Endothelial cell of umbilical vein (primary cell): ENCODE data around the gene DHRS11. TPM values are rescaled to one million over a fixed set of nuclear protein-coding genes. Genes with fewer than 3 reads are reported as not detected.

Source experiments
- BruUV-seq: library from RNA; stranded (reverse); fragments of 400-500 nt; replicated peaks from 2 replicates; lab custom pipeline; 2021; lab: Mats Ljungman, UMichigan
- CTCF ChIA-PET: fragments of 300-600, 350-600 bp; sonication (Branson Sonifier 250); formaldehyde crosslinking; loops from one replicate; lab custom pipeline; 2021; ENCODE audit warnings: antibody characterized with exemption, inconsistent platforms; lab: Charles Lee
- POLR2A ChIA-PET: fragments of 300-600, 350-600 bp; sonication (Branson Sonifier 250); formaldehyde crosslinking; loops from one replicate; lab custom pipeline; 2021; ENCODE audit warnings: antibody characterized with exemption, inconsistent platforms; lab: Charles Lee
- DNase-seq: peaks from one replicate; pipeline ENCODE4 v3.0.0-alpha.2; 2011; ENCODE audit warnings: low read depth, low spot score
- FAIRE-seq: peaks from 2 replicates; lab custom pipeline; 2011; peaks lifted over from hg19 to GRCh38; lab: Jason Lieb, UNC
- H2AFZ ChIP-seq: 2 replicates; pipeline ENCODE4 v1.6.0; 2012; ENCODE audit warnings: low read depth, low read length, control low read depth, inconsistent platforms
- H3K27ac ChIP-seq: 2 replicates; pipeline ENCODE4 v1.5.1; 2011; ENCODE audit warnings: low read depth, mild to moderate bottlenecking, control low read depth, low read length, moderate library complexity; ENCODE audit not compliant: insufficient read depth
- H3K27me3 ChIP-seq, 2 experiments: 2 replicates each; pipeline versions ENCODE4 v1.6.0 to v1.6.1; 2011; ENCODE audit warnings: low read length in 2 of 2, mixed read lengths in 1 of 2; ENCODE audit not compliant: control insufficient read depth in 2 of 2, insufficient read depth in 2 of 2
- H3K36me3 ChIP-seq, 2 experiments: 2 replicates in 1 of 2; 3 replicates in 1 of 2; pipeline ENCODE4 v1.5.1; 2011; ENCODE audit warnings: low read length in 2 of 2, mild to moderate bottlenecking in 1 of 2, moderate library complexity in 1 of 2; ENCODE audit not compliant: control insufficient read depth in 2 of 2, insufficient read depth in 2 of 2; ENCODE audit errors: extremely low read depth in 1 of 2
- H3K4me1 ChIP-seq: 3 replicates; pipeline ENCODE4 v1.5.1; 2011; ENCODE audit warnings: mild to moderate bottlenecking, low read length; ENCODE audit not compliant: control insufficient read depth, insufficient read depth; ENCODE audit errors: extremely low read depth
- H3K4me2 ChIP-seq: 2 replicates; pipeline ENCODE4 v1.6.1; 2011; ENCODE audit warnings: low read length, control low read depth, mixed read lengths; ENCODE audit not compliant: insufficient read depth
- H3K4me3 ChIP-seq, 3 experiments: fragments of 200-600 bp in 1 of 3; sonication (generic), shearing (Covaris generic) in 1 of 3; replicated peaks in 1 of 3; 2 replicates each; pipeline ENCODE4 v1.5.1; 2011 to 2016; ENCODE audit warnings: control low read depth in 3 of 3, low read length in 3 of 3, mild to moderate bottlenecking in 2 of 3, inconsistent platforms in 1 of 3, low read depth in 1 of 3, moderate library complexity in 1 of 3; ENCODE audit not compliant: insufficient read depth in 1 of 3
- H3K79me2 ChIP-seq: 2 replicates; pipeline ENCODE4 v1.6.0; 2012; ENCODE audit warnings: low read length, inconsistent platforms; ENCODE audit not compliant: control insufficient read depth, insufficient read depth
- H3K9ac ChIP-seq: replicated peaks from 2 replicates; pipeline ENCODE3; 2011; ENCODE audit warnings: low read length, control low read depth; ENCODE audit not compliant: insufficient read depth; ENCODE audit errors: extremely low read depth
- H3K9me1 ChIP-seq: replicated peaks from 3 replicates; pipeline ENCODE4 v1.6.0; 2011; ENCODE audit warnings: mild to moderate bottlenecking, low read length; ENCODE audit not compliant: control insufficient read depth, insufficient read depth; ENCODE audit errors: extremely low read depth
- H3K9me3 ChIP-seq: replicated peaks from 2 replicates; pipeline ENCODE4 v1.5.1; 2012; ENCODE audit warnings: low read length, inconsistent platforms; ENCODE audit not compliant: control insufficient read depth, insufficient read depth
- H4K20me1 ChIP-seq: replicated peaks from 2 replicates; pipeline ENCODE3; 2011; ENCODE audit warnings: mild to moderate bottlenecking, low read length; ENCODE audit not compliant: control insufficient read depth, insufficient read depth; ENCODE audit errors: extremely low read depth
- JUN ChIP-seq: IDR thresholded peaks from 2 replicates; pipeline ENCODE4 v1.6.1; 2011; ENCODE audit warnings: borderline replicate concordance, low read depth; ENCODE audit not compliant: insufficient read length, insufficient read depth
- MYC ChIP-seq: IDR thresholded peaks from one replicate; pipeline ENCODE4 v1.6.1; 2011; ENCODE audit warnings: mild to moderate bottlenecking, low read depth, low read length
- POLR2A ChIP-seq: IDR thresholded peaks from 2 replicates; pipeline ENCODE4 v1.6.1; 2012; ENCODE audit warnings: low read depth, mild to moderate bottlenecking, control low read depth, low read length
- POLR2AphosphoS5 ChIP-seq: IDR thresholded peaks from 2 replicates; pipeline ENCODE4 v1.6.1; 2012; ENCODE audit warnings: low read depth, mild to moderate bottlenecking, control low read depth, low read length, moderate library complexity; ENCODE audit not compliant: insufficient read depth
- dilution Hi-C: fragments of 300-500 bp; cut with MboI; formaldehyde crosslinking; loops from one replicate; pipeline ENCODE4 v1.15.0; 2019; ENCODE audit warnings: low sequenced_read_pairs; ENCODE audit not compliant: extremely low pct_ligation_motif_present
- intact Hi-C: fragments of 100-400 bp; cut with micrococcal nuclease; formaldehyde crosslinking; loops from one replicate; pipeline ENCODE4 v1.10.0; 2022
- polyA plus RNA-seq, 4 experiments: library from polyadenylated mRNA; depleted of rRNA in 3 of 4; stranded (reverse) in 3 of 4; unstranded in 1 of 4; fragments of >200 nt; gene quantifications; 2 replicates each; pipeline versions ENCODE4 v1.2.1 to v1.2.3, GENCODE V29; 2011 to 2012; ENCODE audit warnings: missing spikeins in 1 of 4
- total RNA-seq: library from RNA; stranded (reverse); gene quantifications from 2 replicates; pipeline ENCODE4 v1.2.3, GENCODE V29; 2021

Gene DHRS11
- total and polyA plus RNA-seq, 2 donors (not counting 3 experiments of a cell fraction or from before 2014, with no cell fraction given): 9.8 to 15.7 TPM

DNA sequence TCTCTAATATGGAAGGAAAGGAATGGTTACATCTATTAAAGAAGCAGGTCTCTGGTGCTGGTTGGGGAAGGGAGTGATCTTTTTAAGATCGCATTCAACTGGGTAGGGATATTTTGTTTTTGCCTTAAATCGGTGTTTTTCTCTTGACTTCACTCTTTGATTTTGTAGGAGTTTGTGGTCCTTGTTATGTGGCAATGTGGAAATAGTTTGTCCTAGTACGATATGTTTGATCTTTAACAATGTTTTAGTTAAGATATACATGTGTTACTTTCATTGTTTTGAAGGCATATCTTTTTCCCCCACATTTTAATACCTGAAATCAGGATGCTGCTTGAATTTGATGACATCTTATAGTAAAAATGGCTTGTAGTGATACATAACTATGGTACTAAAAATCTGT is 38.2 kb upstream of the DHRS11 start:
- Histone ChIP-seq H3K9ac (no peak overlapping the region), H3K4me3 (no peak overlapping the region), H3K36me3 (peaks cover 12 to 15% of the 10 kb centered on the region in 2 experiments), H3K4me2 (no peak overlapping the region), H3K79me2 (peaks cover 89% of the 10 kb centered on the region), H3K4me1 (peaks cover 3% of the 10 kb centered on the region), H3K27ac (no peak overlapping the region), H3K9me3 (no peaks in the 10 kb centered on the region), H4K20me1 (peaks cover 8% of the 10 kb centered on the region), H3K27me3 (no peaks in the 10 kb centered on the region), H3K9me1 (no peaks in the 10 kb centered on the region), H2AFZ (no peak overlapping the region)
- intact Hi-C loops (no loop called here), dilution Hi-C loops (no loop called here)
- no TSS peak for BruUV-seq
- no peak for DNase-seq
- no peak for TF ChIP-seq POLR2AphosphoS5
- TF ChIP-seq MYC: no peak
- ChIA-PET CTCF (no interaction called here), POLR2A (no interaction called here)
- no peak for FAIRE-seq

GRCh38 chr17:36566081-36566480 is 25.6 kb upstream of the DHRS11 start:
- Histone ChIP-seq H2AFZ (no peak overlapping the region), H3K27me3 (no peaks in the 10 kb centered on the region), H3K4me1 (no peaks in the 10 kb centered on the region), H3K27ac (no peak overlapping the region), H3K36me3 (peaks cover 11 to 16% of the 10 kb centered on the region in 2 experiments), H3K4me3 (no peak overlapping the region), H4K20me1 (no peaks in the 10 kb centered on the region), H3K9me1 (no peaks in the 10 kb centered on the region), H3K9me3 (no peaks in the 10 kb centered on the region), H3K4me2 (no peak overlapping the region), H3K9ac (no peak overlapping the region), H3K79me2 (peaks cover 40% of the 10 kb centered on the region)
- POLR2A ChIA-PET: no interaction called here
- dilution Hi-C loops: no loop called here
- CTCF ChIA-PET: interaction anchor here (1.2 to 1.4 kb wide), 4 partner anchors 8 to 15 kb away, joined by 3 to 5 read pairs (median 4); no protein-coding TSS in a partner anchor
- intact Hi-C loops: no loop called here
- TF ChIP-seq MYC (no peak), POLR2A (no peak), POLR2AphosphoS5 (no peak), JUN (no peak)
- no TSS peak for BruUV-seq
- FAIRE-seq (no peak), DNase-seq (no peak)
